Testis (tissue), 2 donors: ENCODE results near the gene SLC9A9.

Source experiments
- POLR2A ChIP-seq: fragments of 450-650 bp; IDR thresholded peaks from one replicate; pipeline ENCODE4 v1.6.1; 2017; ENCODE audit warnings: antibody characterized with exemption, mild to moderate bottlenecking, moderate library complexity
- TF ChIP-seq, protein P1 (sequence below), 3 experiments: fragments of 450-650 bp in 2 of 3; fragments of 200-600 bp in 1 of 3; sonication (generic) in 1 of 3; IDR thresholded peaks; one replicate each; pipeline ENCODE4 v1.5.1; 2016 to 2019; ENCODE audit warnings: antibody characterized with exemption in 3 of 3, mild to moderate bottlenecking in 2 of 3, moderate library complexity in 1 of 3

GRCh38 chr3:143808030-143808429, 40.2 kb downstream of the SLC9A9 start:
- TF ChIP-seq, protein P1, sequence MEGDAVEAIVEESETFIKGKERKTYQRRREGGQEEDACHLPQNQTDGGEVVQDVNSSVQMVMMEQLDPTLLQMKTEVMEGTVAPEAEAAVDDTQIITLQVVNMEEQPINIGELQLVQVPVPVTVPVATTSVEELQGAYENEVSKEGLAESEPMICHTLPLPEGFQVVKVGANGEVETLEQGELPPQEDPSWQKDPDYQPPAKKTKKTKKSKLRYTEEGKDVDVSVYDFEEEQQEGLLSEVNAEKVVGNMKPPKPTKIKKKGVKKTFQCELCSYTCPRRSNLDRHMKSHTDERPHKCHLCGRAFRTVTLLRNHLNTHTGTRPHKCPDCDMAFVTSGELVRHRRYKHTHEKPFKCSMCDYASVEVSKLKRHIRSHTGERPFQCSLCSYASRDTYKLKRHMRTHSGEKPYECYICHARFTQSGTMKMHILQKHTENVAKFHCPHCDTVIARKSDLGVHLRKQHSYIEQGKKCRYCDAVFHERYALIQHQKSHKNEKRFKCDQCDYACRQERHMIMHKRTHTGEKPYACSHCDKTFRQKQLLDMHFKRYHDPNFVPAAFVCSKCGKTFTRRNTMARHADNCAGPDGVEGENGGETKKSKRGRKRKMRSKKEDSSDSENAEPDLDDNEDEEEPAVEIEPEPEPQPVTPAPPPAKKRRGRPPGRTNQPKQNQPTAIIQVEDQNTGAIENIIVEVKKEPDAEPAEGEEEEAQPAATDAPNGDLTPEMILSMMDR (IDR thresholded peaks at IDR 0.05), result no peak
- no peak for TF ChIP-seq POLR2A
